GM23338 (cell line): Measurements from ENCODE around the gene NCKAP5. TPM values are rescaled to one million over a fixed set of nuclear protein-coding genes. Genes with fewer than 3 reads are reported as not detected.

Experiments used
- ATAC-seq: fragments of 200-7000 bp; cut with Tn5 transposase; 3 replicates; pipeline ENCODE4 v1.9.1; 2020
- DNase-seq: peaks from one replicate; pipeline ENCODE4 v3.0.0-alpha.2; 2015; ENCODE audit warnings: low spot score
- H2AFZ ChIP-seq: fragments of 200-600 bp; sonication (generic); 2 replicates; pipeline ENCODE4 v1.8.0; 2016; ENCODE audit warnings: antibody characterized with exemption, mild to moderate bottlenecking, moderate library complexity
- H3F3A ChIP-seq: fragments of 200-600 bp; sonication (generic); replicated peaks from 2 replicates; pipeline ENCODE4 v1.8.0; 2017; ENCODE audit warnings: antibody characterized with exemption, mixed run types, low read depth
- H3K27ac ChIP-seq: fragments of 200-600 bp; sonication (generic); 2 replicates; pipeline ENCODE4 v1.6.1; 2016; ENCODE audit warnings: low read depth
- H3K27me3 ChIP-seq: fragments of 200-600 bp; sonication (generic); 2 replicates; pipeline ENCODE4 v1.8.0; 2016; ENCODE audit warnings: mild to moderate bottlenecking, mixed run types, moderate library complexity; ENCODE audit not compliant: insufficient read depth
- H3K36me3 ChIP-seq: fragments of 200-600 bp; sonication (generic); 2 replicates; pipeline ENCODE4 v1.8.0; 2016; ENCODE audit warnings: mild to moderate bottlenecking; ENCODE audit not compliant: insufficient read depth
- H3K4me1 ChIP-seq: fragments of 200-600 bp; sonication (generic); 2 replicates; pipeline ENCODE4 v1.8.0; 2016; ENCODE audit warnings: mild to moderate bottlenecking, moderate library complexity; ENCODE audit not compliant: insufficient read depth
- H3K4me2 ChIP-seq: fragments of 200-600 bp; sonication (generic); 2 replicates; pipeline ENCODE4 v1.7.1; 2017; ENCODE audit warnings: mixed run types
- H3K4me3 ChIP-seq: fragments of 200-600 bp; sonication (generic); 2 replicates; pipeline ENCODE4 v1.6.1; 2016; ENCODE audit warnings: mixed run types
- H3K79me2 ChIP-seq: fragments of 200-600 bp; sonication (generic); replicated peaks from 2 replicates; pipeline ENCODE4 v1.8.0; 2017; ENCODE audit warnings: mild to moderate bottlenecking; ENCODE audit not compliant: insufficient read depth
- H3K9me2 ChIP-seq: fragments of 200-600 bp; sonication (generic); 2 replicates; pipeline ENCODE4 v1.8.0; 2017; ENCODE audit not compliant: insufficient read depth
- H4K20me1 ChIP-seq: fragments of 200-600 bp; sonication (generic); replicated peaks from 2 replicates; pipeline ENCODE4 v1.8.0; 2017; ENCODE audit warnings: mild to moderate bottlenecking; ENCODE audit not compliant: insufficient read depth
- H3K27ac Mint-ChIP-seq: 2 replicates; pipeline ENCODE4 v1.8.0; 2020; ENCODE audit warnings: inconsistent platforms, mild to moderate bottlenecking, moderate library complexity, mixed read lengths
- H3K27me3 Mint-ChIP-seq: 3 replicates; pipeline ENCODE4 v1.8.0; 2022; ENCODE audit warnings: low read depth, mild to moderate bottlenecking, moderate library complexity, mixed read lengths, inconsistent platforms; ENCODE audit not compliant: insufficient read depth, poor library complexity
- H3K36me3 Mint-ChIP-seq: 3 replicates; pipeline ENCODE4 v1.8.0; 2021; ENCODE audit warnings: low read depth, mild to moderate bottlenecking, inconsistent platforms, moderate library complexity, mixed read lengths
- H3K4me1 Mint-ChIP-seq: 3 replicates; pipeline ENCODE4 v1.8.0; 2020; ENCODE audit warnings: mild to moderate bottlenecking, inconsistent platforms, mixed read lengths
- H3K4me3 Mint-ChIP-seq: 3 replicates; pipeline ENCODE4 v1.8.0; 2021; ENCODE audit warnings: moderate library complexity, mild to moderate bottlenecking, inconsistent platforms, mixed read lengths
- H3K9me3 Mint-ChIP-seq: 3 replicates; pipeline ENCODE4 v1.8.0; 2020; ENCODE audit warnings: moderate library complexity, mild to moderate bottlenecking, inconsistent platforms, mixed read lengths
- ETS1 ChIP-seq: IDR thresholded peaks from 2 replicates; pipeline ENCODE4 v1.6.1; 2016; ENCODE audit warnings: antibody characterized with exemption
- EZH2phosphoT487 ChIP-seq: fragments of 200-600 bp; sonication (generic); IDR thresholded peaks from one replicate; pipeline ENCODE4 v1.8.1; 2018; ENCODE audit warnings: antibody characterized with exemption; ENCODE audit not compliant: unreplicated experiment
- NANOG ChIP-seq: IDR thresholded peaks from 2 replicates; pipeline ENCODE4 v1.6.1; 2016; ENCODE audit warnings: antibody characterized with exemption, borderline replicate concordance
- POLR2AphosphoS5 ChIP-seq: IDR thresholded peaks from 2 replicates; pipeline ENCODE4 v1.6.1; 2016; ENCODE audit warnings: antibody characterized with exemption, low read depth
- STAT1 ChIP-seq: IDR thresholded peaks from one replicate; pipeline ENCODE4 v1.6.1; 2016; ENCODE audit warnings: antibody characterized with exemption; ENCODE audit not compliant: unreplicated experiment
- ZNF462 ChIP-seq: fragments of 250-450 bp; sonication (Bioruptor Pico); IDR thresholded peaks from 2 replicates; pipeline ENCODE4 v1.5.0; 2020; ENCODE audit warnings: mild to moderate bottlenecking, moderate library complexity
- polyA plus RNA-seq: library from polyadenylated mRNA; unstranded; fragments of >200 nt; fragmentation: Nextera tagmentation; extraction: Ambion mirVana; gene quantifications from 2 replicates; pipeline ENCODE4 v1.2.1, GENCODE V29; 2016
- total RNA-seq: library from RNA; depleted of rRNA; stranded (reverse); fragments of >200 nt; shearing (Covaris generic); gene quantifications from 2 replicates; pipeline ENCODE4 v1.2.3, GENCODE V29; 2014
- TF ChIP-seq, protein P1 (sequence below), 2 experiments: fragments of 200-600 bp in 1 of 2; sonication (generic) in 1 of 2; conservative IDR thresholded peaks; 2 replicates each; pipeline versions ENCODE4 v1.5.1 to v1.6.1; 2016 to 2017; ENCODE audit warnings: antibody characterized with exemption in 2 of 2, low read depth in 2 of 2, mild to moderate bottlenecking in 2 of 2, moderate library complexity in 1 of 2
- TF ChIP-seq, protein P2 (sequence below): IDR thresholded peaks from one replicate; pipeline ENCODE4 v1.6.1; 2018; ENCODE audit warnings: antibody characterized with exemption; ENCODE audit not compliant: unreplicated experiment

The NCKAP5 gene
- total and polyA plus RNA-seq, 2 experiments from 2014 or later, result 0.34 to 0.73 TPM

DNA sequence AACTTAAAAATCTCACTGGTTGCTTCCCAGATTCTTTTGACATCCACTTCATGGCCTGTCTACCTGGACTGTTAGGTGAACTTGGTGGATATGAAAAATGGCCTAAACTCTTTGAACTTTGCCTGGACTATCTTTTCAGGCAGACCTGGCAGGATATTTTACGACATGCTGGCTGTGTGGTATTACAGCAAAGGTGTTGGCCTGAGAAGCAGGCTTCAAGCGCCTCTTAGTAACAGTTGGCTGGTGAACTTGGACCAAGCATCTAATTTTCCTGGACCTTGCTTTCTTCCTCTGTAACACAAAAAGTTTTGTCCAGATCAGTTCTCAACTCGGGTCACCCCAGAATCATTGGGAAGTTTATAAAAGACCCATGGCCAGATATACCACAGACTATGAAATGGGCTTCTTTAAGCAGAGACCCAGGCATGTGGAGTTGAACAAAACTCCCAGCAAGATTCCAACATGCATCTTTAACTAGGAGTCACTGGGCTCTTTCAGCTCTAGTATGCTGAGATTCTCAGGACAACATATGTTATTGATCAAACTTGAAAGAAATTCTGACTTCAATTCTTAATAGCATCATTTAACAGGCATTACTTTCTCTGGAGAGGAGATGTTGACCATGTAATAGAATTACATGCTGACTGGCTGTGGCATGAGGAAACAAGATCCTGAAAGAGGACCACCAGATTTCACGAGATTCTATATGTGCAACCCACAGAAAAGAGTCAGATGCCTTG, 902.7 kb downstream of the NCKAP5 start (continued):
- TF ChIP-seq, protein P1, sequence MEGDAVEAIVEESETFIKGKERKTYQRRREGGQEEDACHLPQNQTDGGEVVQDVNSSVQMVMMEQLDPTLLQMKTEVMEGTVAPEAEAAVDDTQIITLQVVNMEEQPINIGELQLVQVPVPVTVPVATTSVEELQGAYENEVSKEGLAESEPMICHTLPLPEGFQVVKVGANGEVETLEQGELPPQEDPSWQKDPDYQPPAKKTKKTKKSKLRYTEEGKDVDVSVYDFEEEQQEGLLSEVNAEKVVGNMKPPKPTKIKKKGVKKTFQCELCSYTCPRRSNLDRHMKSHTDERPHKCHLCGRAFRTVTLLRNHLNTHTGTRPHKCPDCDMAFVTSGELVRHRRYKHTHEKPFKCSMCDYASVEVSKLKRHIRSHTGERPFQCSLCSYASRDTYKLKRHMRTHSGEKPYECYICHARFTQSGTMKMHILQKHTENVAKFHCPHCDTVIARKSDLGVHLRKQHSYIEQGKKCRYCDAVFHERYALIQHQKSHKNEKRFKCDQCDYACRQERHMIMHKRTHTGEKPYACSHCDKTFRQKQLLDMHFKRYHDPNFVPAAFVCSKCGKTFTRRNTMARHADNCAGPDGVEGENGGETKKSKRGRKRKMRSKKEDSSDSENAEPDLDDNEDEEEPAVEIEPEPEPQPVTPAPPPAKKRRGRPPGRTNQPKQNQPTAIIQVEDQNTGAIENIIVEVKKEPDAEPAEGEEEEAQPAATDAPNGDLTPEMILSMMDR (conservative IDR thresholded peaks at IDR 0.05; ENCODE audit: low read depth in 2 of 2), result no peak
- TF ChIP-seq POLR2AphosphoS5 (no peak), STAT1 (no peak), NANOG (no peak), EZH2phosphoT487 (no peak)
- TF ChIP-seq, protein P2, sequence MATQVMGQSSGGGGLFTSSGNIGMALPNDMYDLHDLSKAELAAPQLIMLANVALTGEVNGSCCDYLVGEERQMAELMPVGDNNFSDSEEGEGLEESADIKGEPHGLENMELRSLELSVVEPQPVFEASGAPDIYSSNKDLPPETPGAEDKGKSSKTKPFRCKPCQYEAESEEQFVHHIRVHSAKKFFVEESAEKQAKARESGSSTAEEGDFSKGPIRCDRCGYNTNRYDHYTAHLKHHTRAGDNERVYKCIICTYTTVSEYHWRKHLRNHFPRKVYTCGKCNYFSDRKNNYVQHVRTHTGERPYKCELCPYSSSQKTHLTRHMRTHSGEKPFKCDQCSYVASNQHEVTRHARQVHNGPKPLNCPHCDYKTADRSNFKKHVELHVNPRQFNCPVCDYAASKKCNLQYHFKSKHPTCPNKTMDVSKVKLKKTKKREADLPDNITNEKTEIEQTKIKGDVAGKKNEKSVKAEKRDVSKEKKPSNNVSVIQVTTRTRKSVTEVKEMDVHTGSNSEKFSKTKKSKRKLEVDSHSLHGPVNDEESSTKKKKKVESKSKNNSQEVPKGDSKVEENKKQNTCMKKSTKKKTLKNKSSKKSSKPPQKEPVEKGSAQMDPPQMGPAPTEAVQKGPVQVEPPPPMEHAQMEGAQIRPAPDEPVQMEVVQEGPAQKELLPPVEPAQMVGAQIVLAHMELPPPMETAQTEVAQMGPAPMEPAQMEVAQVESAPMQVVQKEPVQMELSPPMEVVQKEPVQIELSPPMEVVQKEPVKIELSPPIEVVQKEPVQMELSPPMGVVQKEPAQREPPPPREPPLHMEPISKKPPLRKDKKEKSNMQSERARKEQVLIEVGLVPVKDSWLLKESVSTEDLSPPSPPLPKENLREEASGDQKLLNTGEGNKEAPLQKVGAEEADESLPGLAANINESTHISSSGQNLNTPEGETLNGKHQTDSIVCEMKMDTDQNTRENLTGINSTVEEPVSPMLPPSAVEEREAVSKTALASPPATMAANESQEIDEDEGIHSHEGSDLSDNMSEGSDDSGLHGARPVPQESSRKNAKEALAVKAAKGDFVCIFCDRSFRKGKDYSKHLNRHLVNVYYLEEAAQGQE, result no peak

GRCh38 chr2:132664096-132664495, 904.2 kb downstream of the NCKAP5 start:
- H3K27me3 ChIP-seq, result peaks cover 33% of the 10 kb centered on the region
- H3K4me3 ChIP-seq, result no peak overlapping the region
- TF ChIP-seq ZNF462 (CRISPR knock-in tag) (no peak), POLR2AphosphoS5 (no peak), ETS1 (no peak), STAT1 (no peak), EZH2phosphoT487 (no peak)
- TF ChIP-seq, protein P1 (conservative IDR thresholded peaks at IDR 0.05; ENCODE audit: low read depth in 2 of 2), result no peak

More at GRCh38 chr2:132664096-132664495, 904.2 kb downstream of the NCKAP5 start:
- Mint-ChIP-seq H3K9me3 (no peaks in the 10 kb centered on the region), H3K27ac (no peak overlapping the region), H3K4me3 (no peak overlapping the region), H3K27me3 (peaks cover 26% of the 10 kb centered on the region), H3K36me3 (no peaks in the 10 kb centered on the region), H3K4me1 (peaks cover 12% of the 10 kb centered on the region)
- Histone ChIP-seq H3K36me3 (no peaks in the 10 kb centered on the region), H4K20me1 (no peaks in the 10 kb centered on the region), H2AFZ (no peak overlapping the region), H3K79me2 (no peaks in the 10 kb centered on the region), H3K4me1 (peaks cover 16% of the 10 kb centered on the region), H3K27ac (no peak overlapping the region), H3K9me2 (peaks cover 8% of the 10 kb centered on the region; the same call in 1 of the 2 replicates), H3F3A (no peaks in the 10 kb centered on the region), H3K4me2 (no peak overlapping the region)
- DNase-seq (no peak), ATAC-seq (no peak)
